GM19193 (cell line): Measurements from ENCODE around the gene RAPGEF6.

Experiments used
- POLR2A ChIP-seq: IDR thresholded peaks from 4 replicates; pipeline ENCODE4 v1.6.1; 2011; ENCODE audit not compliant: insufficient read depth, insufficient read length; ENCODE audit errors: extremely low read depth

RAPGEF6 gene

GRCh38 chr5:131463656-131464055 is 171.4 kb downstream of the RAPGEF6 start:
- TF ChIP-seq POLR2A = no peak

- TF ChIP-seq POLR2A = no peak
These were observed 172.6 kb downstream of the RAPGEF6 start for GRCh38 chr5:131462454-131462853.

GRCh38 chr5:131461742-131462141 is 173.3 kb downstream of the RAPGEF6 start:
- TF ChIP-seq POLR2A = no peak

- TF ChIP-seq POLR2A = no peak
These were observed 174.0 kb downstream of the RAPGEF6 start for GRCh38 chr5:131460867-131461572.

GRCh38 chr5:131460133-131460532 is 174.9 kb downstream of the RAPGEF6 start:
- TF ChIP-seq POLR2A = no peak

GRCh38 chr5:131459216-131459615 is 175.8 kb downstream of the RAPGEF6 start:
- no peak for TF ChIP-seq POLR2A

- TF ChIP-seq POLR2A = no peak
These were observed 177.8 kb downstream of the RAPGEF6 start for GRCh38 chr5:131457193-131457592.

- no peak for TF ChIP-seq POLR2A
These were observed 184.1 kb downstream of the RAPGEF6 start for GRCh38 chr5:131450941-131451340.

GRCh38 chr5:131441184-131441583 is 193.8 kb downstream of the RAPGEF6 start:
- no peak for TF ChIP-seq POLR2A

- TF ChIP-seq POLR2A = no peak
These were observed 198.9 kb downstream of the RAPGEF6 start for GRCh38 chr5:131436081-131436480.

GRCh38 chr5:131433109-131433508 is 201.9 kb downstream of the RAPGEF6 start:
- TF ChIP-seq POLR2A = no peak

- no peak for TF ChIP-seq POLR2A
These were observed 203.2 kb downstream of the RAPGEF6 start for GRCh38 chr5:131431794-131432193.

- no peak for TF ChIP-seq POLR2A
These were observed 204.2 kb downstream of the RAPGEF6 start for GRCh38 chr5:131430794-131431193.

GRCh38 chr5:131426011-131426410 is 209.0 kb downstream of the RAPGEF6 start:
- TF ChIP-seq POLR2A = no peak

- TF ChIP-seq POLR2A = no peak
These were observed 212.0 kb downstream of the RAPGEF6 start for GRCh38 chr5:131423056-131423455.

GRCh38 chr5:131419877-131420276 is 215.2 kb downstream of the RAPGEF6 start:
- no peak for TF ChIP-seq POLR2A

GRCh38 chr5:131418846-131419245 is 216.2 kb downstream of the RAPGEF6 start:
- TF ChIP-seq POLR2A = no peak
